NCI-H1105 (cell line): ENCODE results near the gene TOP3A.
A peak's percentile ranks its signal among the peaks of the same experiment; 100 is the strongest.

Source experiments
- DNase-seq: peaks from one replicate; lab custom pipeline; 2025; lab: John Stamatoyannopoulos, UW

The TOP3A gene

GRCh38 chr17:18231164-18231563 is 83.6 kb downstream of the TOP3A start:
- no peak for DNase-seq

- DNase-seq, result no peak
Measured at GRCh38 chr17:18230288-18231141, 84.3 kb downstream of the TOP3A start.

- DNase-seq, result no peak
Measured at GRCh38 chr17:18229771-18230170, 85.0 kb downstream of the TOP3A start.

GRCh38 chr17:18229254-18229653 is 85.5 kb downstream of the TOP3A start:
- DNase-seq, result no peak

GRCh38 chr17:18228176-18228682 is 86.6 kb downstream of the TOP3A start:
- DNase-seq, result no peak

GRCh38 chr17:18227635-18228034 is 87.2 kb downstream of the TOP3A start:
- DNase-seq, result no peak

GRCh38 chr17:18226284-18226945 is 88.4 kb downstream of the TOP3A start:
- DNase-seq, result no peak

- no peak for DNase-seq
Measured at GRCh38 chr17:18225642-18226283, 89.0 kb downstream of the TOP3A start.

GRCh38 chr17:18225121-18225641 is 89.6 kb downstream of the TOP3A start, which contains the start of gene LLGL1:
LLGL1 (plus strand) TSS chr17:18225635; CDS start chr17:18225683, 48 bp downstream.
- DNase-seq, result peak; percentile 97

GRCh38 chr17:18224387-18225120 is 90.2 kb downstream of the TOP3A start:
- no peak for DNase-seq

- DNase-seq, result no peak
Measured at GRCh38 chr17:18224053-18224386, 90.8 kb downstream of the TOP3A start.
